Measurements from ENCODE around the gene AJUBA. TPM values are rescaled to one million over a fixed set of nuclear protein-coding genes. Genes with fewer than 3 reads are reported as not detected.

The AJUBA gene
- total and polyA plus RNA-seq, 2 of the 8 experiments (the other 6 are each of a cell fraction or from before 2014, with no cell fraction given): 33.1 to 46.0 TPM

DNA sequence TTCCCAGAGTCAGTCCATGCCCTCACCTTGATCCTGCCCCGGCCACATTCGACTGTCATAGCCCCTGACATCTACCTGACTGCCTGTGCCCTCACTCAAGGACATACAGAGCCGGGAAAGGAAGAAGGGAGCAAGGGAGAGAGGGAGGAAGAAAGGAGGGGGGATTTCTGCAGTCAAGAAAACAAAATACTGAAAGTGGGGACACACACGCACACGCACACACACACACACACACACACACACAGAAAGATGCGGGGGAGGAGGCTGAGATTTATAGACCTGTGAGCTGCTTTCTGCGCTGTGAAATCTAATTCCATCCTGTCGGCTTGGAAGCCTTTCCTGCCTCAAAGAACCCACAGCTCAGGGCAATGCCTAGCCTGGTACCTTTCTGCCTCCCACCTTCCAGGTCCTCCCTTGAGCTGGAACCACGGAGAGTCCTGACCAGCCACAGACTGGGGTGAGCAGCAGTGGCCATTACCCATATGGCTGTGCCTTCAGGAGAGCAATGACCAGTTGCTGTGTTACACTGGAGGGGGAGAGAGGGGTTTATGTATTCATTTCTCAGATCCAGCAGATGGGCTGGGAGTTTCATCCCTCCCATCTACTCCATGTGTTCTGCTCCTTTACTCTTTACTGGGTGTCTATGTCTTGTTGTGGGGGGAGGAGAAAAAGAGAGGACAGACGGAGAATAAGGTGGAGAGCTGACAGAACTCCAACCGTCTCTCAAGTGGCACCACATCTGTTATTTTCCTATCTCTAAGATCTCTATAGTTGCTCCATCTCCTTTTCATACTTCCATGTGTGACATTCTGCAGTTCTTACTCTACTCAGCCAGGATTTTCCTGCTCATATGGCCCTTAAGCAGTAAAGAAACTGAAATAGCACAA, 14.7 kb upstream of the AJUBA start (continued):
- TF ChIP-seq SIN3A (conservative IDR thresholded peaks at IDR 0.05 in 1 of 2, IDR thresholded peaks at IDR 0.05 in 1 of 2; ENCODE audit: low read depth in 1 of 2, low read length in 2 of 2) (no peak), ATF2 (IDR thresholded peaks at IDR 0.05; ENCODE audit: low read length) (no peak), EP300 (IDR thresholded peaks at IDR 0.05; ENCODE audit: borderline replicate concordance in 1 of 2, low read depth in 2 of 2, low read length in 2 of 2) (no peak), KDM4A (IDR thresholded peaks at IDR 0.05; ENCODE audit: low read depth, low read length, severe bottlenecking) (no peak)
